ENCODE results near the gene DMGDH. TPM values are rescaled to one million over a fixed set of nuclear protein-coding genes. Genes with fewer than 3 reads are reported as not detected.
A peak's percentile ranks its signal among the peaks of the same experiment; 100 is the strongest.

The DMGDH gene
- total and polyA plus RNA-seq, 2 donors (not counting 3 experiments of a cell fraction or from before 2014, with no cell fraction given) = 0.11 TPM; not detected in 1

- FAIRE-seq = no peak
- CTCF ChIA-PET = interaction anchor here (0.6 to 3.6 kb wide), 14 partner anchors 10 to 1099 kb away, joined by 3 to 33 read pairs (median 4); partner anchors contain the start of gene LHFPL2
- no peaks in the 10 kb centered on the region for H3K9me1 ChIP-seq (replicated peaks; ENCODE audit: control insufficient read depth, extremely low read depth, insufficient read depth, low read length)
- dilution Hi-C loops (cut with MboI; ENCODE audit: extremely low pct_ligation_motif_present, low sequenced_read_pairs) (no loop called here), intact Hi-C loops (cut with micrococcal nuclease) (loop anchor here (1.0 to 10.0 kb wide), 8 partner anchors 12 to 620 kb away; partner anchors contain the start of genes JMY, LHFPL2 and SCAMP1)
- peak overlapping the region; percentile 71 to 96 (median 80) for H3K4me3 ChIP-seq (replicated peaks in 1 of 3; ENCODE audit: insufficient read depth in 1 of 3, low read depth in 1 of 3, low read length in 3 of 3)
- H3K4me2 ChIP-seq (ENCODE audit: insufficient read depth, low read length) = peak overlapping the region; percentile 97
- peak; percentile 77 for TF ChIP-seq POLR2AphosphoS5 (IDR thresholded peaks at IDR 0.05; ENCODE audit: insufficient read depth, low read depth, low read length)
- TF ChIP-seq FOS (IDR thresholded peaks at IDR 0.05; ENCODE audit: borderline replicate concordance, insufficient read depth, low read length) = no peak
- TF ChIP-seq CTCF (IDR thresholded peaks at IDR 0.05; ENCODE audit: extremely low read depth in 1 of 2, insufficient read depth in 1 of 2, low read depth in 1 of 2, low read length in 2 of 2) = peak in 1 of 2 donors; percentile 45
- TF ChIP-seq JUN (IDR thresholded peaks at IDR 0.05; ENCODE audit: borderline replicate concordance, insufficient read depth, insufficient read length, low read depth) = no peak
- no peak for TF ChIP-seq EZH2 (IDR thresholded peaks at IDR 0.05; ENCODE audit: borderline replicate concordance, low read depth, low read length, severe bottlenecking)
- no peak for TF ChIP-seq MYC (IDR thresholded peaks at IDR 0.05; ENCODE audit: low read depth, low read length)
- TF ChIP-seq POLR2A (IDR thresholded peaks at IDR 0.05; ENCODE audit: low read depth, low read length) = peak; percentile 6
- no TSS peak for BruUV-seq (replicated peaks)
- H3K79me2 ChIP-seq (ENCODE audit: control insufficient read depth, insufficient read depth, low read length) = no peaks in the 10 kb centered on the region
- H3K27me3 ChIP-seq (ENCODE audit: control insufficient read depth in 2 of 2, insufficient read depth in 2 of 2, low read length in 2 of 2) = no peaks in the 10 kb centered on the region
- no peaks in the 10 kb centered on the region for H3K36me3 ChIP-seq (ENCODE audit: control insufficient read depth in 2 of 2, extremely low read depth in 1 of 2, insufficient read depth in 2 of 2, low read length in 2 of 2)
- peak overlapping the region; percentile 84 for H2AFZ ChIP-seq (ENCODE audit: low read depth, low read length)
- H3K9ac ChIP-seq (replicated peaks; ENCODE audit: extremely low read depth, insufficient read depth, low read length) = peak overlapping the region; percentile 89
- POLR2A ChIA-PET = interaction anchor here (1.3 kb wide), 1 partner anchor 12 kb away, joined by 6 read pairs; no protein-coding TSS in a partner anchor
- peak overlapping the region; percentile 88 for H3K27ac ChIP-seq (ENCODE audit: insufficient read depth, low read depth, low read length)
- no peaks in the 10 kb centered on the region for H4K20me1 ChIP-seq (replicated peaks; ENCODE audit: control insufficient read depth, extremely low read depth, insufficient read depth, low read length)
- DNase-seq (ENCODE audit: low read depth, low spot score) = peak; percentile 87
- no peaks in the 10 kb centered on the region for H3K9me3 ChIP-seq (replicated peaks; ENCODE audit: control insufficient read depth, insufficient read depth, low read length)
- H3K4me1 ChIP-seq (ENCODE audit: control insufficient read depth, extremely low read depth, insufficient read depth, low read length) = peaks cover 19% of the 10 kb centered on the region
These were observed 84.9 kb downstream of the DMGDH start for GRCh38 chr5:78984439-78985115.
